ENCODE data around the gene ERBB4. TPM values are rescaled to one million over a fixed set of nuclear protein-coding genes. Genes with fewer than 3 reads are reported as not detected.

ERBB4 gene
- total RNA-seq, 1 donor from 2014 or later = 9.9 TPM

GRCh38 chr2:212089873-212090272, 448.7 kb downstream of the ERBB4 start:
- no peak for TF ChIP-seq CTCF (conservative IDR thresholded peaks at IDR 0.05)
- Mint-ChIP-seq H3K4me1 (ENCODE audit: unreplicated experiment) (no peaks in the 10 kb centered on the region), H3K27me3 (no peaks in the 10 kb centered on the region), H3K36me3 (no peaks in the 10 kb centered on the region), H3K27ac (no peak overlapping the region), H3K9me3 (no peaks in the 10 kb centered on the region), H3K4me3 (no peak overlapping the region)
- no peak for DNase-seq (ENCODE audit: extremely low spot score, unreplicated experiment)

- Mint-ChIP-seq H3K36me3 (no peaks in the 10 kb centered on the region), H3K27me3 (no peaks in the 10 kb centered on the region)
Observed at GRCh38 chr2:212088353-212088752, 450.2 kb downstream of the ERBB4 start.

GRCh38 chr2:212083492-212083891, 455.1 kb downstream of the ERBB4 start:
- Mint-ChIP-seq H3K27ac (no peak overlapping the region), H3K36me3 (no peaks in the 10 kb centered on the region), H3K4me3 (no peak overlapping the region), H3K9me3 (no peaks in the 10 kb centered on the region), H3K27me3 (no peaks in the 10 kb centered on the region), H3K4me1 (ENCODE audit: unreplicated experiment) (no peaks in the 10 kb centered on the region)
- no peak for TF ChIP-seq CTCF (conservative IDR thresholded peaks at IDR 0.05)
- no peak for DNase-seq (ENCODE audit: extremely low spot score, unreplicated experiment)

More at GRCh38 chr2:212088353-212088752, 450.2 kb downstream of the ERBB4 start:
- Mint-ChIP-seq H3K9me3 (no peaks in the 10 kb centered on the region), H3K27ac (no peak overlapping the region), H3K4me1 (ENCODE audit: unreplicated experiment) (no peaks in the 10 kb centered on the region), H3K4me3 (no peak overlapping the region)
- DNase-seq (ENCODE audit: extremely low spot score, unreplicated experiment) = no peak
- no peak for TF ChIP-seq CTCF (conservative IDR thresholded peaks at IDR 0.05)

- H3K27me3 Mint-ChIP-seq = no peaks in the 10 kb centered on the region
- no peaks in the 10 kb centered on the region for H3K9me3 Mint-ChIP-seq
- no peak overlapping the region for H3K27ac Mint-ChIP-seq
- no peaks in the 10 kb centered on the region for H3K36me3 Mint-ChIP-seq
- no peak for DNase-seq (ENCODE audit: extremely low spot score, unreplicated experiment)
- TF ChIP-seq CTCF (conservative IDR thresholded peaks at IDR 0.05) = no peak
- H3K4me3 Mint-ChIP-seq = no peak overlapping the region
- no peaks in the 10 kb centered on the region for H3K4me1 Mint-ChIP-seq (ENCODE audit: unreplicated experiment)
Observed at GRCh38 chr2:212078103-212078502, 460.5 kb downstream of the ERBB4 start.

- H3K27ac Mint-ChIP-seq = no peak overlapping the region
- no peak for DNase-seq (ENCODE audit: extremely low spot score, unreplicated experiment)
- no peak overlapping the region for H3K4me3 Mint-ChIP-seq
- H3K9me3 Mint-ChIP-seq = no peaks in the 10 kb centered on the region
- no peaks in the 10 kb centered on the region for H3K27me3 Mint-ChIP-seq
- H3K36me3 Mint-ChIP-seq = no peaks in the 10 kb centered on the region
- no peak for TF ChIP-seq CTCF (conservative IDR thresholded peaks at IDR 0.05)
- H3K4me1 Mint-ChIP-seq (ENCODE audit: unreplicated experiment) = no peaks in the 10 kb centered on the region
Observed at GRCh38 chr2:212076456-212076855, 462.1 kb downstream of the ERBB4 start.

- H3K4me3 Mint-ChIP-seq = no peak overlapping the region
- DNase-seq (ENCODE audit: extremely low spot score, unreplicated experiment) = no peak
Observed at GRCh38 chr2:212073360-212073759, 465.2 kb downstream of the ERBB4 start.

More at GRCh38 chr2:212073360-212073759, 465.2 kb downstream of the ERBB4 start:
- H3K27ac Mint-ChIP-seq = no peak overlapping the region
- H3K9me3 Mint-ChIP-seq = no peaks in the 10 kb centered on the region
- TF ChIP-seq CTCF (conservative IDR thresholded peaks at IDR 0.05) = no peak
- H3K4me1 Mint-ChIP-seq (ENCODE audit: unreplicated experiment) = no peaks in the 10 kb centered on the region
- H3K36me3 Mint-ChIP-seq = no peaks in the 10 kb centered on the region
- no peaks in the 10 kb centered on the region for H3K27me3 Mint-ChIP-seq

Data from type B pancreatic cell (in vitro differentiated cells).